MCF 10A (cell line): ENCODE measurements around the gene TCP11. TPM values are rescaled to one million over a fixed set of nuclear protein-coding genes. Genes with fewer than 3 reads are reported as not detected.

Experiments
- BruUV-seq: library from RNA; stranded (reverse); fragments of 400-500 nt; replicated peaks from 2 replicates; lab custom pipeline; 2021; lab: Mats Ljungman, UMichigan
- CTCF ChIA-PET: fragments of 300-600 bp; sonication (Branson Sonifier 250); formaldehyde crosslinking; extraction: SDS; loops from one replicate; lab custom pipeline; 2021; ENCODE audit warnings: antibody characterized with exemption, inconsistent platforms; lab: Yijun Ruan, JAX
- POLR2A ChIA-PET: fragments of 300-600, 350-650 bp; sonication (Branson Sonifier 250); formaldehyde crosslinking; extraction: SDS; loops from one replicate; lab custom pipeline; 2020; ENCODE audit warnings: antibody characterized with exemption, inconsistent platforms; lab: Yijun Ruan, JAX
- DNase-seq: peaks from one replicate; pipeline ENCODE4 v3.0.0-alpha.2; 2018; ENCODE audit not compliant: unreplicated experiment
- H3K27ac Mint-ChIP-seq: one replicate; pipeline ENCODE4 v1.8.0; 2022; ENCODE audit warnings: mild to moderate bottlenecking, low read depth, mixed read lengths; ENCODE audit not compliant: unreplicated experiment
- H3K27me3 Mint-ChIP-seq: one replicate; pipeline ENCODE4 v1.8.0; 2022; ENCODE audit warnings: mixed read lengths; ENCODE audit not compliant: insufficient read depth, unreplicated experiment
- H3K36me3 Mint-ChIP-seq: one replicate; pipeline ENCODE4 v1.8.0; 2022; ENCODE audit warnings: mild to moderate bottlenecking, moderate library complexity, mixed read lengths; ENCODE audit not compliant: insufficient read depth, unreplicated experiment
- H3K4me1 Mint-ChIP-seq: one replicate; pipeline ENCODE4 v1.8.0; 2022; ENCODE audit warnings: mixed read lengths; ENCODE audit not compliant: insufficient read depth, unreplicated experiment
- H3K4me3 Mint-ChIP-seq: one replicate; pipeline ENCODE4 v1.8.0; 2022; ENCODE audit warnings: mild to moderate bottlenecking, moderate library complexity, mixed read lengths; ENCODE audit not compliant: unreplicated experiment
- H3K9me3 Mint-ChIP-seq: one replicate; pipeline ENCODE4 v1.8.0; 2022; ENCODE audit warnings: mixed read lengths; ENCODE audit not compliant: unreplicated experiment
- CTCF ChIP-seq: fragments of 200-600 bp; IDR thresholded peaks from one replicate; pipeline ENCODE4 v1.8.0; 2022; ENCODE audit warnings: antibody characterized with exemption, mild to moderate bottlenecking; ENCODE audit not compliant: unreplicated experiment
- intact Hi-C: fragments of 100-400 bp; cut with micrococcal nuclease; formaldehyde crosslinking; loops from 2 replicates; pipeline ENCODE4 v1.14.1; 2022
- total RNA-seq: library from RNA; stranded (reverse); gene quantifications from 2 replicates; pipeline ENCODE4 v1.2.3, GENCODE V29; 2022

TCP11 gene
- total RNA-seq, 1 experiment from 2014 or later: not detected

GRCh38 chr6:35183281-35183680 lies 42.1 kb upstream of the TCP11 start:
- Mint-ChIP-seq H3K36me3 (no peaks in the 10 kb centered on the region), H3K4me3 (no peak overlapping the region), H3K27ac (peak overlapping the region; percentile 24), H3K9me3 (no peaks in the 10 kb centered on the region), H3K4me1 (peaks cover 47% of the 10 kb centered on the region), H3K27me3 (no peaks in the 10 kb centered on the region)
- BruUV-seq: no TSS peak
- CTCF ChIA-PET: interaction anchor here (0.6 to 1.7 kb wide), 3 partner anchors 11 to 58 kb away, joined by 3 to 4 read pairs (median 3); no protein-coding TSS in a partner anchor
- POLR2A ChIA-PET: no interaction called here
- intact Hi-C loops: no loop called here
- no peak for DNase-seq
- no peak for TF ChIP-seq CTCF

- Mint-ChIP-seq H3K27ac (peak overlapping the region; percentile 82), H3K36me3 (no peaks in the 10 kb centered on the region), H3K4me1 (peaks cover 47% of the 10 kb centered on the region), H3K4me3 (peak overlapping the region; percentile 59), H3K27me3 (no peaks in the 10 kb centered on the region), H3K9me3 (no peaks in the 10 kb centered on the region)
- ChIA-PET CTCF (interaction anchor here (1.0 kb wide), 1 partner anchor 36 kb away, joined by 3 read pairs; no protein-coding TSS in a partner anchor), POLR2A (interaction anchor here (0.9 to 1.6 kb wide), 7 partner anchors 9 to 294 kb away, joined by 3 to 6 read pairs (median 4); partner anchors contain the start of genes TAF11 and ZNF76)
- no peak for TF ChIP-seq CTCF
- intact Hi-C loops: no loop called here
- BruUV-seq: no TSS peak
- peak; percentile 93 for DNase-seq
Observed at GRCh38 chr6:35181933-35182612, 40.9 kb upstream of the TCP11 start.

- POLR2A ChIA-PET: interaction anchor here (0.9 to 1.6 kb wide), 7 partner anchors 9 to 293 kb away, joined by 3 to 6 read pairs (median 4); partner anchors contain the start of genes TAF11 and ZNF76
- DNase-seq: peak; percentile 90
- TF ChIP-seq CTCF: no peak
- CTCF ChIA-PET: interaction anchor here (0.6 to 1.0 kb wide), 3 partner anchors 35 to 986 kb away, joined by 3 to 4 read pairs (median 3); no protein-coding TSS in a partner anchor
- Mint-ChIP-seq H3K4me1 (peaks cover 47% of the 10 kb centered on the region), H3K36me3 (no peaks in the 10 kb centered on the region), H3K9me3 (no peaks in the 10 kb centered on the region), H3K27me3 (no peaks in the 10 kb centered on the region), H3K27ac (peak overlapping the region; percentile 82), H3K4me3 (peak overlapping the region; percentile 59)
- intact Hi-C loops: no loop called here
- no TSS peak for BruUV-seq
Observed at GRCh38 chr6:35181308-35181932, 40.3 kb upstream of the TCP11 start.
